IMR-90 (cell line): ENCODE results near the gene SIK3. TPM values are rescaled to one million over a fixed set of nuclear protein-coding genes. Genes with fewer than 3 reads are reported as not detected.
A peak's percentile ranks its signal among the peaks of the same experiment; 100 is the strongest.

ENCODE experiments used
- ATAC-seq: fragments of 200-7000 bp; cut with Tn5 transposase; 2 replicates; pipeline ENCODE4 v1.9.1; 2020; ENCODE audit warnings: low read depth, mild to moderate bottlenecking, moderate library complexity
- BruUV-seq: library from RNA; stranded (reverse); fragments of 400-500 nt; replicated peaks from 2 replicates; lab custom pipeline; 2021; lab: Mats Ljungman, UMichigan
- CTCF ChIA-PET: fragments of 300-600 bp; formaldehyde crosslinking; extraction: SDS; loops from one replicate; lab custom pipeline; 2021; ENCODE audit warnings: antibody characterized with exemption; lab: Yijun Ruan, JAX
- POLR2A ChIA-PET: fragments of 300-600 bp; sonication (Branson Sonifier 250); formaldehyde crosslinking; loops from one replicate; lab custom pipeline; 2022; ENCODE audit warnings: antibody characterized with exemption; ENCODE audit not compliant: unreplicated experiment; lab: Charles Lee
- DNase-seq: peaks from one replicate; pipeline ENCODE4 v3.0.0; 2013
- H2AFZ ChIP-seq: replicated peaks from 2 replicates; pipeline ENCODE3; 2013; ENCODE audit warnings: low read length, mild to moderate bottlenecking; ENCODE audit not compliant: poor library complexity
- H2AK5ac ChIP-seq: 2 replicates; pipeline ENCODE4 v1.6.1; 2013; ENCODE audit warnings: low read depth, low read length, inconsistent platforms
- H2AK9ac ChIP-seq: replicated peaks from 2 replicates; pipeline ENCODE3; 2013; ENCODE audit warnings: mild to moderate bottlenecking, low read depth, low read length, moderate library complexity; ENCODE audit not compliant: poor library complexity
- H2BK120ac ChIP-seq: 2 replicates; pipeline ENCODE4 v1.6.1; 2013; ENCODE audit warnings: low read depth, low read length, inconsistent platforms
- H2BK15ac ChIP-seq: 3 replicates; pipeline ENCODE4 v1.6.1; 2013; ENCODE audit warnings: low read depth, low read length, inconsistent platforms
- H2BK20ac ChIP-seq: 2 replicates; pipeline ENCODE4 v1.6.1; 2013; ENCODE audit warnings: low read depth, mild to moderate bottlenecking, inconsistent platforms, low read length, moderate library complexity
- H2BK5ac ChIP-seq: 2 replicates; pipeline ENCODE4 v1.6.1; 2013; ENCODE audit warnings: mild to moderate bottlenecking, low read depth, low read length, inconsistent platforms; ENCODE audit not compliant: poor library complexity, severe bottlenecking
- H3K14ac ChIP-seq: replicated peaks from 2 replicates; pipeline ENCODE4 v1.6.1; 2013; ENCODE audit warnings: low read depth, low read length, inconsistent platforms
- H3K18ac ChIP-seq: 2 replicates; pipeline ENCODE4 v1.6.1; 2013; ENCODE audit warnings: low read depth, low read length, control low read depth
- H3K23ac ChIP-seq: 2 replicates; pipeline ENCODE4 v1.6.1; 2013; ENCODE audit warnings: low read depth, low read length, inconsistent platforms
- H3K27ac ChIP-seq: 2 replicates; pipeline ENCODE4 v1.5.1; 2013; ENCODE audit warnings: mild to moderate bottlenecking, control low read depth, low read length; ENCODE audit not compliant: insufficient read depth
- H3K27me3 ChIP-seq: 2 replicates; pipeline ENCODE4 v1.6.1; 2013; ENCODE audit warnings: low read length; ENCODE audit not compliant: control insufficient read depth, insufficient read depth
- H3K36me3 ChIP-seq: 2 replicates; pipeline ENCODE4 v1.6.1; 2013; ENCODE audit warnings: low read length, mixed read lengths; ENCODE audit not compliant: control insufficient read depth, insufficient read depth
- H3K4ac ChIP-seq: 2 replicates; pipeline ENCODE4 v1.6.1; 2013; ENCODE audit warnings: low read depth, low read length, inconsistent platforms
- H3K4me1 ChIP-seq: 2 replicates; pipeline ENCODE4 v1.6.1; 2013; ENCODE audit warnings: low read length, mixed read lengths; ENCODE audit not compliant: control insufficient read depth, insufficient read depth
- H3K4me2 ChIP-seq: 2 replicates; pipeline ENCODE4 v1.6.1; 2013; ENCODE audit warnings: low read depth, mild to moderate bottlenecking, control low read depth, low read length, moderate library complexity
- H3K4me3 ChIP-seq: 2 replicates; pipeline ENCODE4 v1.5.1; 2013; ENCODE audit warnings: low read depth, mild to moderate bottlenecking, control low read depth, low read length, moderate library complexity; ENCODE audit not compliant: insufficient read depth
- H3K56ac ChIP-seq: 2 replicates; pipeline ENCODE4 v1.6.1; 2013; ENCODE audit warnings: low read length, inconsistent platforms; ENCODE audit not compliant: insufficient read depth; ENCODE audit errors: extremely low read depth
- H3K79me1 ChIP-seq, 2 experiments: 2 replicates each; pipeline ENCODE4 v1.6.1; 2013; ENCODE audit warnings: low read length in 2 of 2, inconsistent platforms in 1 of 2, low read depth in 1 of 2
- H3K9ac ChIP-seq: 2 replicates; pipeline ENCODE4 v1.6.1; 2013; ENCODE audit warnings: low read depth, low read length, control low read depth
- H3K9me1 ChIP-seq: 2 replicates; pipeline ENCODE4 v1.6.1; 2013; ENCODE audit warnings: low read length, inconsistent platforms; ENCODE audit not compliant: insufficient read depth
- H3K9me3 ChIP-seq: 2 replicates; pipeline ENCODE4 v1.6.1; 2013; ENCODE audit warnings: low read length; ENCODE audit not compliant: control insufficient read depth, insufficient read depth
- H4K20me1 ChIP-seq: 2 replicates; pipeline ENCODE4 v1.6.1; 2013; ENCODE audit warnings: low read length, inconsistent platforms; ENCODE audit not compliant: insufficient read depth
- H4K5ac ChIP-seq: 2 replicates; pipeline ENCODE4 v1.6.1; 2013; ENCODE audit warnings: mild to moderate bottlenecking, low read depth, low read length, control low read depth
- H4K8ac ChIP-seq, 2 experiments: 2 replicates each; pipeline ENCODE4 v1.6.1; 2013; ENCODE audit warnings: low read depth in 2 of 2, low read length in 2 of 2, control low read depth in 1 of 2, inconsistent platforms in 1 of 2
- H4K91ac ChIP-seq: 2 replicates; pipeline ENCODE4 v1.6.1; 2013; ENCODE audit warnings: low read depth, low read length, inconsistent platforms; ENCODE audit not compliant: insufficient read depth
- BHLHE40 ChIP-seq: fragments of 150-350 bp; IDR thresholded peaks from 2 replicates; pipeline ENCODE4 v1.6.1; 2016; ENCODE audit warnings: mild to moderate bottlenecking, low read depth, low read length
- CEBPB ChIP-seq: IDR thresholded peaks from 2 replicates; pipeline ENCODE4 v1.6.1; 2012; ENCODE audit warnings: low read depth, low read length, improper control_type of control experiment
- MAFK ChIP-seq: IDR thresholded peaks from 2 replicates; pipeline ENCODE4 v1.6.1; 2012; ENCODE audit warnings: low read depth, low read length, improper control_type of control experiment
- MAZ ChIP-seq: IDR thresholded peaks from 2 replicates; pipeline ENCODE4 v1.6.1; 2012; ENCODE audit warnings: low read depth, mild to moderate bottlenecking, low read length, improper control_type of control experiment, moderate library complexity, borderline replicate concordance
- MXI1 ChIP-seq: IDR thresholded peaks from 2 replicates; pipeline ENCODE4 v1.6.1; 2012; ENCODE audit warnings: low read depth, mild to moderate bottlenecking, low read length, moderate library complexity, borderline replicate concordance
- NFE2L2 ChIP-seq: fragments of 150-350 bp; IDR thresholded peaks from 2 replicates; pipeline ENCODE4 v1.6.1; 2016; ENCODE audit warnings: low read depth, mild to moderate bottlenecking, low read length
- RCOR1 ChIP-seq: IDR thresholded peaks from 2 replicates; pipeline ENCODE4 v1.6.1; 2012; ENCODE audit warnings: mild to moderate bottlenecking, low read length, improper control_type of control experiment; ENCODE audit not compliant: insufficient replicate concordance
- SMC3 ChIP-seq: fragments of 150-350 bp; IDR thresholded peaks from 2 replicates; pipeline ENCODE4 v1.6.1; 2016; ENCODE audit warnings: low read depth, mild to moderate bottlenecking, antibody characterized with exemption, low read length, moderate library complexity
- WGBS, 2 experiments: methylation state at CpG; one replicate each; pipeline versions ENCODE4 v1.1.5 to v1.1.7; 2013; ENCODE audit warnings: missing lambda C conversion rate in 2 of 2; ENCODE audit not compliant: insufficient read length in 1 of 2; ENCODE audit errors: extremely low coverage in 2 of 2; 5-methylcytosine and 5-hydroxymethylcytosine counted together
- dilution Hi-C: fragments of 300-500 bp; cut with HindIII; formaldehyde crosslinking; loops from one replicate; pipeline ENCODE4 v1.14.3; 2018; ENCODE audit warnings: low sequenced_read_pairs; ENCODE audit not compliant: unreplicated experiment
- in situ Hi-C: fragments of 300-500 bp; cut with MboI; formaldehyde crosslinking; loops from 3 replicates; pipeline ENCODE4 v1.14.3; 2019; ENCODE audit warnings: low sequenced_read_pairs, inconsistent platforms, mixed read lengths
- intact Hi-C: fragments of 100-400 bp; cut with micrococcal nuclease; formaldehyde crosslinking; loops from 2 replicates; pipeline ENCODE4 v1.10.0; 2022
- polyA plus RNA-seq, 3 experiments: library from polyadenylated mRNA; depleted of rRNA; stranded (reverse); fragments of >200 nt; gene quantifications; 2 replicates each; pipeline ENCODE4 v1.2.3, GENCODE V29; 2012; ENCODE audit warnings: low replicate concordance in 1 of 3
- total RNA-seq: library from RNA; depleted of rRNA; stranded (reverse); fragments of >200 nt; gene quantifications from 2 replicates; pipeline ENCODE4 v1.2.3, GENCODE V29; 2012
- TF ChIP-seq, protein P1 (sequence below): fragments of 150-350 bp; IDR thresholded peaks from 2 replicates; pipeline ENCODE4 v1.6.1; 2017; ENCODE audit warnings: mild to moderate bottlenecking, antibody characterized with exemption, low read length, low read depth
- TF ChIP-seq, protein P2 (sequence below): fragments of 150-350 bp; IDR thresholded peaks from 2 replicates; pipeline ENCODE4 v1.6.1; 2016; ENCODE audit warnings: low read depth, mild to moderate bottlenecking, low read length, moderate library complexity, borderline replicate concordance

The SIK3 gene
- total and polyA plus RNA-seq, 2 of the 4 experiments (the other 2 are of a cell fraction), result 8.2 to 9.1 TPM

DNA sequence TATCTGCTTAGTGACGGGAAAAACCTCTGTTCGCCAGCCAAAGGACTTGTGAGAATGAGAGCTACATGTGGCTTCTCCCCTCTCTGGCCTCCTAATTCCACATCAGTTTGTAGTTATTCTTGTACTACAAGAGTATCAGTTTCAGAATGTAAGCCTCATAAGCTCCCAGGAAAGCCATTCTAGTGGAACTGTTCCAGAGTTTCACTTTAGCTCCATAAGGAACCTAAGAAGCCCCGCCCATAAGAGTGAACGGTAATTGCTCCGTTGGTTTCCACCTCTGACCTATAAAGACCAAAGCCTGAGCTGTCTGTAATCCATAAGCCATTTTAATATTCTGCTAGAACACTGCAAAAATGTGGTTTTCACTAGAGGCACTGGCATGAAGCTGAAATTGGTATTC lies 53.0 kb downstream of the SIK3 start:
- Histone ChIP-seq H3K4me3 (no peak overlapping the region), H3K4me1 (peaks cover 3% of the 10 kb centered on the region; the same call in 1 of the 2 replicates), H3K9me1 (no peaks in the 10 kb centered on the region; the same call in 1 of the 2 replicates), H3K18ac (no peak overlapping the region), H2BK120ac (no peak overlapping the region), H3K79me1 (peaks cover 20 to 37% of the 10 kb centered on the region in 2 experiments), H4K20me1 (peaks cover 14% of the 10 kb centered on the region; the same call in 1 of the 2 replicates), H2BK15ac (no peak overlapping the region), H3K27me3 (no peaks in the 10 kb centered on the region), H3K14ac (no peak overlapping the region), H3K4me2 (peak overlapping the region; percentile 69), H3K36me3 (no peaks in the 10 kb centered on the region), H4K5ac (no peak overlapping the region), H2AFZ (no peak overlapping the region), H2BK5ac (no peak overlapping the region), H3K27ac (no peak overlapping the region), H4K91ac (no peak overlapping the region), H3K9me3 (no peaks in the 10 kb centered on the region), H3K56ac (no peak overlapping the region), H2AK5ac (no peak overlapping the region), H3K4ac (no peak overlapping the region), H2AK9ac (no peak overlapping the region), H3K23ac (no peak overlapping the region), H3K9ac (no peak overlapping the region), H2BK20ac (no peak overlapping the region), H4K8ac (no peak overlapping the region)
- DNase-seq, result peak; percentile 61
- dilution Hi-C loops (no loop called here), intact Hi-C loops (no loop called here), in situ Hi-C loops (no loop called here)
- BruUV-seq, result no TSS peak
- peak; percentile 53 for ATAC-seq
- POLR2A ChIA-PET, result no interaction called here
- TF ChIP-seq CEBPB, result no peak
- TF ChIP-seq MAFK, result no peak
- TF ChIP-seq MAZ, result no peak
- TF ChIP-seq MXI1, result no peak
- TF ChIP-seq, protein P1, sequence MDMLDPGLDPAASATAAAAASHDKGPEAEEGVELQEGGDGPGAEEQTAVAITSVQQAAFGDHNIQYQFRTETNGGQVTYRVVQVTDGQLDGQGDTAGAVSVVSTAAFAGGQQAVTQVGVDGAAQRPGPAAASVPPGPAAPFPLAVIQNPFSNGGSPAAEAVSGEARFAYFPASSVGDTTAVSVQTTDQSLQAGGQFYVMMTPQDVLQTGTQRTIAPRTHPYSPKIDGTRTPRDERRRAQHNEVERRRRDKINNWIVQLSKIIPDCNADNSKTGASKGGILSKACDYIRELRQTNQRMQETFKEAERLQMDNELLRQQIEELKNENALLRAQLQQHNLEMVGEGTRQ, result no peak
- TF ChIP-seq RCOR1, result no peak
- TF ChIP-seq SMC3, result no peak
- TF ChIP-seq, protein P2, sequence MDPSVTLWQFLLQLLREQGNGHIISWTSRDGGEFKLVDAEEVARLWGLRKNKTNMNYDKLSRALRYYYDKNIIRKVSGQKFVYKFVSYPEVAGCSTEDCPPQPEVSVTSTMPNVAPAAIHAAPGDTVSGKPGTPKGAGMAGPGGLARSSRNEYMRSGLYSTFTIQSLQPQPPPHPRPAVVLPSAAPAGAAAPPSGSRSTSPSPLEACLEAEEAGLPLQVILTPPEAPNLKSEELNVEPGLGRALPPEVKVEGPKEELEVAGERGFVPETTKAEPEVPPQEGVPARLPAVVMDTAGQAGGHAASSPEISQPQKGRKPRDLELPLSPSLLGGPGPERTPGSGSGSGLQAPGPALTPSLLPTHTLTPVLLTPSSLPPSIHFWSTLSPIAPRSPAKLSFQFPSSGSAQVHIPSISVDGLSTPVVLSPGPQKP, result no peak
- TF ChIP-seq NFE2L2, result no peak
- no peak for TF ChIP-seq BHLHE40
- WGBS, 2 experiments, result no CpG with 5 or more reads among the region's 5 CpGs
- CTCF ChIA-PET, result interaction anchor here (0.5 to 0.8 kb wide), 2 partner anchors 30 to 52 kb away, joined by 3 to 4 read pairs; no protein-coding TSS in a partner anchor
